Thyroid gland (tissue), 4 donors: ENCODE data around the gene PHF3. TPM values are rescaled to one million over a fixed set of nuclear protein-coding genes. Genes with fewer than 3 reads are reported as not detected.

ENCODE experiments used
- DNase-seq, 2 donors: peaks; one replicate each; pipeline ENCODE4 v3.0.0-alpha.2; 2019
- H3K27ac ChIP-seq, 3 donors: fragments of 200-600 bp; sonication (generic); 1 replicate in 2 of 3; 2 replicates in 1 of 3; pipeline ENCODE4 v1.5.1; 2016 to 2019; ENCODE audit warnings: mild to moderate bottlenecking in 1 of 3, moderate library complexity in 1 of 3
- H3K27me3 ChIP-seq: fragments of 200-600 bp; sonication (generic); one replicate; pipeline ENCODE4 v1.5.1; 2019
- H3K36me3 ChIP-seq, 2 donors: fragments of 200-600 bp; sonication (generic); one replicate each; pipeline ENCODE4 v1.5.1; 2016 to 2019
- H3K4me1 ChIP-seq, 2 donors: fragments of 200-600 bp; sonication (generic); one replicate each; pipeline ENCODE4 v1.5.1; 2017 to 2019
- H3K4me3 ChIP-seq, 3 donors: fragments of 200-600 bp; sonication (generic); replicated peaks in 1 of 3; 1 replicate in 2 of 3; 2 replicates in 1 of 3; pipeline ENCODE4 v1.5.1; 2016; ENCODE audit warnings: mild to moderate bottlenecking in 1 of 3
- H3K9me3 ChIP-seq: fragments of 200-600 bp; sonication (generic); one replicate; pipeline ENCODE4 v1.5.1; 2017
- POLR2A ChIP-seq, 2 donors: fragments of 450-650 bp; IDR thresholded peaks; one replicate each; pipeline ENCODE4 v1.6.1; 2017; ENCODE audit warnings: antibody characterized with exemption in 2 of 2, mild to moderate bottlenecking in 2 of 2, moderate library complexity in 1 of 2
- WGBS, 2 donors: methylation state at CpG; one replicate each; pipeline ENCODE4 v1.1.5; 2017; 5-methylcytosine and 5-hydroxymethylcytosine counted together
- intact Hi-C: fragments of 100-400 bp; cut with DNase I; formaldehyde crosslinking; loops from one replicate; pipeline ENCODE4 v1.15.1; 2023
- total RNA-seq, 4 donors: library from RNA; depleted of rRNA; stranded (reverse); fragments of >200 nt; gene quantifications; one replicate each; pipeline ENCODE4 v1.2.3, GENCODE V29; 2016
- TF ChIP-seq, protein P1 (sequence below), 6 experiments: fragments of 200-600 bp in 3 of 6; fragments of 450-650 bp in 3 of 6; sonication (generic) in 3 of 6; IDR thresholded peaks; one replicate each; pipeline ENCODE4 v1.5.1; 2016 to 2019; ENCODE audit warnings: antibody characterized with exemption in 6 of 6, mild to moderate bottlenecking in 2 of 6, inconsistent platforms in 1 of 6, moderate library complexity in 1 of 6

The PHF3 gene
- total RNA-seq, 4 donors from 2014 or later, result 74.4 to 114 (median 89.6) TPM

DNA sequence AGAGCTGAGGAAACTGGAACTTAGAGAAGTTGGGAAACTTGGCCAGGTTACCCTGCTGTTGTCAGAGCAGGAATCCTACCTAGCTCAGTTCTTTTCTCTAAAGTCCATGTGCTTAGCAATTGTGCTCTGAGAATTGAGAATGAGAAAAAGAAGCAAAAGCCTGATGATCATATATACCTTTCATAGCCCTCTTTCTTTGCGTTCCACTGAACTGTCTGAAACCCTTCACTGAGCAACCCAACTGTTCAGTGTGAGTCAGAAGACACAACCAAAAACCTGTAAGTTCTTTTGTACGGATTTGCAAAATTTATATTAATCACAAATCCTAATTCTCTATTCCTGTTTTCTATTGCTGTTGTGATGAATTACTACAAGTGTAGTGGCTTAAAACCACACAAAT lies 80.6 kb downstream of the PHF3 start:
- 94 to 97% methylated on average over 2 of the region's 2 CpGs for WGBS, 2 donors
- intact Hi-C loops, result no loop called here
- TF ChIP-seq, protein P1, sequence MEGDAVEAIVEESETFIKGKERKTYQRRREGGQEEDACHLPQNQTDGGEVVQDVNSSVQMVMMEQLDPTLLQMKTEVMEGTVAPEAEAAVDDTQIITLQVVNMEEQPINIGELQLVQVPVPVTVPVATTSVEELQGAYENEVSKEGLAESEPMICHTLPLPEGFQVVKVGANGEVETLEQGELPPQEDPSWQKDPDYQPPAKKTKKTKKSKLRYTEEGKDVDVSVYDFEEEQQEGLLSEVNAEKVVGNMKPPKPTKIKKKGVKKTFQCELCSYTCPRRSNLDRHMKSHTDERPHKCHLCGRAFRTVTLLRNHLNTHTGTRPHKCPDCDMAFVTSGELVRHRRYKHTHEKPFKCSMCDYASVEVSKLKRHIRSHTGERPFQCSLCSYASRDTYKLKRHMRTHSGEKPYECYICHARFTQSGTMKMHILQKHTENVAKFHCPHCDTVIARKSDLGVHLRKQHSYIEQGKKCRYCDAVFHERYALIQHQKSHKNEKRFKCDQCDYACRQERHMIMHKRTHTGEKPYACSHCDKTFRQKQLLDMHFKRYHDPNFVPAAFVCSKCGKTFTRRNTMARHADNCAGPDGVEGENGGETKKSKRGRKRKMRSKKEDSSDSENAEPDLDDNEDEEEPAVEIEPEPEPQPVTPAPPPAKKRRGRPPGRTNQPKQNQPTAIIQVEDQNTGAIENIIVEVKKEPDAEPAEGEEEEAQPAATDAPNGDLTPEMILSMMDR (IDR thresholded peaks at IDR 0.05), result no peak
- TF ChIP-seq POLR2A (IDR thresholded peaks at IDR 0.05), result no peak
- H3K4me1 ChIP-seq, result no peaks in the 10 kb centered on the region
- peaks cover 20 to 23% of the 10 kb centered on the region in 2 donors for H3K36me3 ChIP-seq
- H3K27ac ChIP-seq, result no peak overlapping the region
- no peak for DNase-seq
- H3K9me3 ChIP-seq, result no peaks in the 10 kb centered on the region
- H3K4me3 ChIP-seq, result no peak overlapping the region
- H3K27me3 ChIP-seq, result no peaks in the 10 kb centered on the region

DNA sequence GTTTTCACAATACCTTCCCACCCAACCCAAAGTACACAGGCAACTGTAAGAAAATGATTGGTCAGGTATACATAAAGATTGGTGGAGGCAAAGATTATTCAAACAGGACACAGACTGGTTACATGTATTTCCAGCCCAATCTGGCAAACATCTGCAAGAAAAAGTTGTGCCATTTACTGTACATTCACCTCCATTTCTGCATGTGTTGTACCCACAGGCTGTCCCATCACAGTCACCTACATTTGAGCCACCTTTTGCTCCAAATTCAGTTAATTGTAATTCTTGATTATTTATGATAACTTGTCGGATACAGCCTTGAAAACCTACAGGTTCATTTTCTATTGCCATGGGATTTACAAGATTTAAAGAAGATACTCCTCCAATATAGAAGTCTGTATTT lies 85.6 kb downstream of the PHF3 start:
- TF ChIP-seq POLR2A (IDR thresholded peaks at IDR 0.05), result no peak
- TF ChIP-seq, protein P1 (IDR thresholded peaks at IDR 0.05), result no peak
- H3K36me3 ChIP-seq, result no peaks in the 10 kb centered on the region
- intact Hi-C loops, result no loop called here
- H3K4me1 ChIP-seq, result no peaks in the 10 kb centered on the region
- H3K4me3 ChIP-seq, result no peak overlapping the region
- no peak overlapping the region for H3K27ac ChIP-seq
- no peaks in the 10 kb centered on the region for H3K27me3 ChIP-seq
- H3K9me3 ChIP-seq, result no peaks in the 10 kb centered on the region
- no peak for DNase-seq
- WGBS, 2 donors, result 97 to 98% methylated on average over 1 of the region's 1 CpG

DNA sequence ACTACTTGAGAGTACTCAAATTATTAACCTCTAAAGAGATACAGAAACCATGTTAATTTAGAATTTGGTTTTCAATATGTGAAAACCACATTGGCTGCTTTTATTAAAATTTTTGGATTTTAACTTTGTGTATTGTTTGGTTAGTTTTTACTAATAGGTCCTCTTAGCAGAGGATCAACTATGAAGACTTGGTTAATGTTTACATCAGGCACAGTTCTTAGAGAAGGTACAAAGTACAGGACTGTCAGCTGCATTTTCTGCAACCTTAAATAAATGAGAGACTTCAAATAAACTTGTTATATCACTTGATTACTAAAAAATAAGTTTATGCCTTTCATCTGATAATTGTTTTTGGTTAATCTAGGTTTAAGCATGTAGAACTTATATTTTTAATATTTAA lies 89.1 kb downstream of the PHF3 start:
- DNase-seq, result no peak
- no peak overlapping the region for H3K27ac ChIP-seq
- no peaks in the 10 kb centered on the region for H3K4me1 ChIP-seq
- no peak overlapping the region for H3K4me3 ChIP-seq
- H3K27me3 ChIP-seq, result no peaks in the 10 kb centered on the region
- no peaks in the 10 kb centered on the region for H3K36me3 ChIP-seq
- no peak for TF ChIP-seq POLR2A (IDR thresholded peaks at IDR 0.05)
- TF ChIP-seq, protein P1 (IDR thresholded peaks at IDR 0.05), result no peak
- intact Hi-C loops, result no loop called here
- H3K9me3 ChIP-seq, result no peaks in the 10 kb centered on the region

DNA sequence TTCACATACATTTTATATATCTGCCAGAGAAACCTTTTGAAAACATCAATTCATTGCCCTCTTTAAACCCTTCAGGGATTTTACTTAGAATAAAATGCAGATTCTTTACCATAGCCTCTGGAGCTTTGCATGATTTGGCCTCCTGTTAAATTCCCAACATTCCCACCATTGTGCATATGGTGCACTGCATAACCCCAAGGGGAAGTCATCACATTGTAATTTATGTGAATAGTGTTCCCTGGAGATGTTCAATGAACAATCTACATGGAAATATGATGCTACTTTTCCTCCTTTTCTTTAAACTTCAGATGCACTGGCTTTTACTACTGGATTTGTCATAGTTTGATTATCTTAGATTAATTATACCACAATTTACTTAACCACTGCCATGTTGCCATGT lies 94.7 kb downstream of the PHF3 start:
- no peaks in the 10 kb centered on the region for H3K27me3 ChIP-seq
- TF ChIP-seq, protein P1 (IDR thresholded peaks at IDR 0.05), result no peak
- no peak for TF ChIP-seq POLR2A (IDR thresholded peaks at IDR 0.05)
- intact Hi-C loops, result no loop called here
- no peaks in the 10 kb centered on the region for H3K4me1 ChIP-seq
- DNase-seq, result no peak
- H3K36me3 ChIP-seq, result no peaks in the 10 kb centered on the region
- H3K27ac ChIP-seq, result no peak overlapping the region
- H3K4me3 ChIP-seq, result no peak overlapping the region
- no peaks in the 10 kb centered on the region for H3K9me3 ChIP-seq

DNA sequence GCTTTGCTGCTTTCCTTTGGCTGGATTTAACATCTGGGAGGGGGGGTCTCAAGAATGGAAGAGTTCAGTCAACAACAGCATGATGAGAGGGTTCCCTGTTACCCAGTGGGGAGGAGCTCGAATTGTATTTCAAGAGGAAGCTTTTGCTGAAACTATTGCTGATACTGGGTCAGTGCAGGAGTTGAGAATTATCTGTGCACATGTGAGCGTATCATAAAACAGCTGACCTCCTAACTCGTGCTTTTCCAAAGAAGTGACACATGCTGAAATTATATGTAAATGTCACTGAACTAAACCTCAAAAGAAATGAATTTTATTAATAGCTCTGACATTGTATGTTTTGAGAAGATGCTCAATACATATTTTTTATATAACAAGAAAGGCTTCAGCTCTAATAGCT lies 96.3 kb downstream of the PHF3 start:
- Histone ChIP-seq H3K4me1 (no peaks in the 10 kb centered on the region), H3K4me3 (no peak overlapping the region), H3K27ac (no peak overlapping the region), H3K36me3 (no peaks in the 10 kb centered on the region), H3K27me3 (no peaks in the 10 kb centered on the region), H3K9me3 (no peaks in the 10 kb centered on the region)
- no peak for TF ChIP-seq POLR2A (IDR thresholded peaks at IDR 0.05)
- TF ChIP-seq, protein P1 (IDR thresholded peaks at IDR 0.05), result no peak
- intact Hi-C loops, result no loop called here
- WGBS, 2 donors, result 88 to 89% methylated on average over 3 of the region's 3 CpGs
- DNase-seq, result no peak
